GM10266 (cell line): ENCODE measurements around the gene GPATCH4.
"Not testable (repeated sequence)": the region's sequence is repeated elsewhere in the genome, so short reads cannot be mapped to it uniquely, and the experiment has no call there.

Experiments used
- DNase-seq: peaks from one replicate; pipeline ENCODE4 v3.0.0; 2012; ENCODE audit errors: extremely low spot score
- CTCF ChIP-seq: IDR thresholded peaks from 2 replicates; pipeline ENCODE4 v1.5.1; 2012; ENCODE audit warnings: mild to moderate bottlenecking, low read depth; ENCODE audit not compliant: control insufficient read depth, insufficient read depth; ENCODE audit errors: missing control alignments

The GPATCH4 gene

DNA sequence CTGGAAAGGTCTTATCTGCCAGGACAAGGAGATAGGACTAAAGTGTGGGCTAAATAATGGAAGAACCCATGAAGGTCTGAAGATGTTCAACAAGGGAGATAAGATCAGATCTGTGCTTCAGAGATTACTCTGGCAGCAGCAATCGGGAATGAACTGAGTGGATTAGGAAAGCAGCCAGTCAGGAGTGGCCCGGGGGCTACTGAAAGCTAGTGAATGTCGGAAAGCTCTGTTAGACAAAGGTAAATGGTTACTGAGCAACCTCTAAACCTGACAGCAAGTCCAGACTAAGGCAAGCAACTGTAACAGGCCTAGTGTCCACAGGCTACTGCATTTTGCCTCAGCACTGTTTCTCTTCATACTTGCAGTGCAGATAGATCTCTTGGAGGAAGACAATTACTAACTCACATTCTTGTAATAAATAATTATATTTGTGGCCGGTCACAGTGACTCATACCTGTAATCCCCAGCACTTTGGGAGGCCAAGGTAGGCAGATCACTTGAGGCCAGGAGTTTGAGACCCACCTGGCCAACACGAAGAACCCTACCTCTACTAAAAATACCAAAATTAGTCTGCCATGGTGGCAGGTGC, 41.4 kb downstream of the GPATCH4 start:
- DNase-seq: no peak
- TF ChIP-seq CTCF: no peak

DNA sequence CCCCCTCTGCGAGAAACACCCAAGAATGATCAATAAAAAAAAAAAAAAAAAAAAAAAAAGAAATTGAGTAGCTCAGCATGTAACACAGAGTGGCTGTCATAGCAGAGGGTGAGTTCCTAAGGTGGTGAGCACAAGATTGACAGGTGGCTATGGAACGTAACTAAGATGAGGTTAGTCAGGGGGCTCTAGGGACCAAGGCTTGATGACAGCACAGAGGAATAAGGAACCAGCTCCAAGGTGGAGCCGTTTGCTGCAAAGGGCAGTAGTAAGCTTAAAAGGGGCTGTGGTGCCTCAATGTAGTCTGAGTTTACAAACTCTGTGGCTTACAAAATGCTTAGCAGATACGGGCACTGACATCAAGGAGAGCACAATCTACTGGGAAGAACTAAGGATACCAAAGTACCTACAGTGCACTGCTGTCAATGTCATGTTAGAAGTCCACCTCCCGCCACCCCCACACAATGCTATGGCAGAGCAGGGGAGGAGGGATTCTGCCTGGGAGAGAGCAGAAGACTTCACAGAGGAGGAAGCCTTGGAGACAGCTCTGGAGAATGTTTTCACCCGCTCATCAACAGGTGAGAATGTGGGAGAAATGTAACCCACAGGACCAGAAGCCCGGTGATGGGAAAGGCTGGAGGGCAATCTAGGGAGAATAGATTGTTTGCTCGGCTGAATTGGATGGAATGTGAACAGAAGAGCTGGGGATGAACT, 42.0 kb downstream of the GPATCH4 start:
- DNase-seq: no peak
- TF ChIP-seq CTCF: no peak

DNA sequence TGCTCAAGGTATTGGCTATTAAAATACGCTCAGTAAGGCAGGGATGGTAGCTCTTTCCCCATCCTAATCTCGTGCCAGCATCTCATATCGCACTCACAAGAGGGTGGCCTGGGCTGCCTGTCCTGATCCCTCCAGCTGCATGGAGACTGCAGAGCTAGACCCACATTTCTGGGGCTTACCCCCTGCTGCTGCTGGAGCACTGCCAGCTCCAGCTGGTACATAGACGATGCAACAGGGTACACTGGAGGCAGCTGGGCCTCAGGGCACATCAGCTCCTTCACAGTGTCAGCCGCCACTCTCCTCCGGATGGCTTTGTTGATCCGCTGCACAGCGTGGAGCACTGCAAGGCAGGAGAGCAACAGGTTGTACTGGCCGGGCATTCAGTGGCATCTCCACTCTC, 44.9 kb downstream of the GPATCH4 start:
- no peak for TF ChIP-seq CTCF

GRCh38 chr1:156555715-156556114, 45.6 kb downstream of the GPATCH4 start:
- TF ChIP-seq CTCF: no peak
- DNase-seq: no peak

More for the DNA sequence above, 44.9 kb downstream of the GPATCH4 start:
- DNase-seq: no peak

DNA sequence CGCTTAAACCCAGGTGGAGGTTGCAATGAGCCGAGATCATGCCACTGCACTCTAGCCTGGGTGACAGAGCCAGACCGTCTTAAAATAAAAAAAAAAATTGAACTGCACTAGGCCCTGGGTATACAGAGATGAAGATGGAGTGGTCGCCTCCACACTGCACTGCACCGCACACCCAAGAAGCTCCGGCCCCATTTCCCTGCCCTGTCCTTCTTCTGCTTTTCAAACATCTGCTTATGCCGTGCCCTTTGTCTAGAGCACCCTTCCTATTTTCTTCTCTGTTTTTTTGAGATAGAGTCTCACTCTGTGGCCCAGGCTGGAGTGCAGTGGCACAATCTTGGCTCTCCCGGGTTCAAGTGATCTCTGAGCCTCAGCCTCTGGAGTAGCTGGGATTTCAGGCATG, 46.3 kb downstream of the GPATCH4 start:
- no peak for DNase-seq
- TF ChIP-seq CTCF: no peak

DNA sequence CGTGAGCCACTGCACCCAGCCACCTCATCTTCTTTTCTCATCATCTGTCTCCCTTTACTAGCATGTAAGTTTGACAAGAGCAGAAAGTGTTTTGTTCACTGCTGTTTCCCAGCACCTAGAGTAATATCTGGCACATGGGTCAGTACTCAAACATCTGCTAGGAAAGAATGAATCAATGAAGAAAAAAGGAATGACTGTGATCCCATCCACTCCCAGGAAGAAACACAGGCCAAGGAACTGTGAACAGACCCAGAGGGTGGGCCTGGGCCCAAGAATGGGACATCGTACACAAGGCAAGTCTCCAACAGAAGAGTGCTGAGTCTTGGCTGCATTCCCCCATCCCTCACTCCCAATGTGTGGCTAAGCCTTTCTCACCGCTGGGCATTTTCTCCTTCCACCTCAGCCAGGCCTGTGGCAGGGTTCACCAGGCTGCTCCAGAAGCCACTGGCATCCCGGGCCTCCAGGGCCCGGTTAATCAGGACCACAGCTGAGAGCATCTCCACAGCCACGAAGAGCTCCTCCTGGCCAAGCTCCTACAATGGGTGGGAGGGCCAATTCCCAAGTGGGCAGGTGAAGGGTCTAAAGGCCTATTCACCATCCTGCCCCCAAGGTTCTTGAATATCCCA, 47.3 kb downstream of the GPATCH4 start:
- no peak for TF ChIP-seq CTCF

GRCh38 chr1:156552937-156553336, 48.3 kb downstream of the GPATCH4 start:
- DNase-seq: not testable (repeated sequence)

More for the DNA sequence above, 47.3 kb downstream of the GPATCH4 start:
- no peak for DNase-seq
